ENCODE data around the gene PMP22.
"Not testable (repeated sequence)": the region's sequence is repeated elsewhere in the genome, so short reads cannot be mapped to it uniquely, and the experiment has no call there.

PMP22 gene

DNA sequence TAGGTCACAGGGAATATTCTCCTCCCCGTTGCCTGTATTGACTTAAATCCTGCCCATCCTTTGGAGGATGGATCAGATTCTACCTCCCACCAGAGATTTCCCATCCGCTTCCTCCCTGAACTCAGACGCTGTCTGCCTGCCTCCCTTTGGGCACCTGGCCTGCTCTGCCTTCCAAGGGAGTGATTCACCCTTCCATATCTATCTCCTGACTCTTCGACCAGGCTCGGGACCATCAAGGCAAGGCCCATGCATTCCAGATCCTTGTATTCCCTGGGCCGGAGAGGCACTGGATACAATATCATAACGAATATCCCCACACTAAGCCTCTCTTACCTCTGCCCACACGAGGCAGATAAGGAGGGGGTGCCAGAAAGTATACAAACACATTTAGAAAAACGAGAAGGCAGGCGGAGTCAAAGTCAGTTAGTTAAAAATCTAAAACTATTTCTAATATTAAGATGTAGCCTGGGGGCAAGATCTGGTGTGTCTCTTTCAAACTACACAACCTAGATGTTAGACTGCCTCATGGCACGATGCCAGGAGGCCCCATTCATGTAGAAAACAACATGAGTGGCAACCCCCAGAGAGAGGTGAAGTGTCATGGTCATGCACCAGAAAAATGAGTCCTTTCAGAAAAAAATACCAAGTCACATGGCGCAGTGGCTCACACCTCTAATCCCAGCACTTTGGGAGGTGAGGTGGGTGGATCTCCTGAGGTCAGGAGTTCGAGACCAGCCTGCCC is 9.2 kb downstream of the PMP22 start:
- DNase-seq (ENCODE audit: low spot score) = no peak

DNA sequence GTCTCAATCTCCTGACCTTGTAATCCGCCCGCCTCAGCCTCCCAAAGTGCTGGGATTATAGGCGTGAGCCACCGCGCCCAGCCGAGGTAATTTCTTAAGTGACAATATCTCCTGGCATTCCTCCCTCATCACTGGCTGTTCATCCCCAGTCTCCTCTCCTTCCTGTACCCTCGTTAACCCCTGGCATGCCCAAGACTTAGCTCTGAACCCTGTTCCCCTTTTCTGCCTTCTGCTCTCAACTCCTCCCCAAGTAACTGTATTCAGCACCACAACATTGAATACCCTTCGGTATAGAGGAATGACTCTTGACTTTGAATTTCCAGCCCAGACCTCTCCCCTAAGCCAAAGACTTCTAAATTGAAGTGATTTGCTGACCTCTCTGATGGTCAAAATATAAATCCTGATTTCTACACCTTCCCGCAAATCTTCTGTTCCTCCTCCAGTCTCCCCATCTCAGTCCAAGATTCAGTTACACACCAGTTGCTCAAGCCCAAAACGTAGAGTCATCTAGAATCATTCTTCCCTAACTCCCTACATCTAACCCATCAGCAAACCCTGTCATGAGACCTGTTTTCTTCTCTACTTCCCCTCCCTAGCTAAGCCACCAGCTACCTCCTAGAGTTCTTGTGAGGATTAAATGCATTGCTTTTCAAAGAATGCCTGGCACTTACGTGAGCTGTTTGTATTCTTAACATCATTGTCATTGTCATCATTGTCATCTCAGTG is 14.8 kb downstream of the PMP22 start:
- DNase-seq (ENCODE audit: low spot score) = no peak

DNA sequence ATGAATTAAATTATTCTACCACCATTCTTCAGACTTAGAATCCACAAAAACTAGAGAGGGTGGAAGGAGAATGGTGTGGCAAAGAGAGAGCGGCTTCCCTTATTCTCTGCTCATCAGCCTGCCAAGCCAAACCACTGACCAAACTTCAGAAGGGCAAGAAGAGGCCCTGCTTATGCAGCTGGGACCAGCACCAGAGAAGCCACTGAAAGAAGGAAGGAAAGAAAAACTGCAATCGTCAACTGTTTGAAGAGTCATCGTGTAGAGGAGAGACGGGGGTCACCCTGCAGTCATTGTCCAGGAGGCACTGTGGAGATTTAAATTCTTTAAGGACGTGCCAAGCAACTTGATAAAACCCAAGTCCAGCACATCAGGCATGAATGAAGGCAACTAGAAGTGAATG is 15.6 kb downstream of the PMP22 start:
- no peak for DNase-seq (ENCODE audit: low spot score)

DNA sequence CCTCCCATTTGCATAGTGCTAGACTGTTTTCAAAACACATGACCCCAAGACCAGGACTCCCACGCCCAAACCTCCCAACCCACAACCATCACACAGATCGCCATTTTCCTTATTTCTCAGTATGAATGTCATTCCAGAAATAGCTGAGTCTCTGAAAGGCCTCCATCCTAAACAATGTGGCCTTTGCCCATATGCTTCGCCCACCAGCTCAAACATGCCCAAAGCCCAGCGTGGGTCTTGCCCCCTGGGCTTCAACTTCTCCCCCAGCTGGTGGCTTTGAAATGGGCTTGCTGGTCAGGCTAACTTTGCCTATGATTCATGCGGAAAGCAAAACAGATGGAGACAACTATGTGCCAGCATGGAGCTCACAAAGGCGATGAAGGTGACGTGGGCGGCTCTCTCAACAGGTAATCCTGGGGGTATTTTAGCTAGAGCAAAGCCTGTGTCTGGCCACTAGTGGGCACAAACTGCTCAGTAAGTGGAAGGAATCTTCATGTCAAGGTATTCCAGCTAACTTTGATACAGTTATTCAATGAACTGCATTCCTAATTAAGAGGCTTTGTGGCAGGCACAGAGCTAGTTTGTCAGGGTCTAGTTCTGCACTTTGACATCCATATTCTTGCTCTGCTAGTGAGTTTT is 17.1 kb downstream of the PMP22 start:
- no peak for DNase-seq (ENCODE audit: low spot score)

DNA sequence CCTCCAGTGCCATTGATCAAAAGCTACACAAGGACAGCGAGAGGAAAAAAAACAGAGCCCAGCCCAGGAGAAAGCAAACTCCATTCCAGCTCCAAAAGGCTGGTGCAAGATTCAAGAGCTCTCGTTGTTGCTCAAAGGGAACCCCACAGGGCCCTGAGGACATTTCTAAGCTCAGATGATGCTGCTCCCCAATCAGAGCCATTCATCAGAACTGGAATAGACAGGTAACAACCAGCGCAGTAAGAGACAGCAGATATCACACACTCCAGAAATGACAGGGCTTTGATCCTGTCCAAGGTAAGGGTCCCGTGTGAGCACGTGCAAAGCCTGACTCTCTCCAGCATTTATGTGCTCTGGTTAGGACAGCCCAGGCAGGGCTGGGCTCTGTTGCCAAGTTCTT is 20.1 kb downstream of the PMP22 start:
- DNase-seq (ENCODE audit: low spot score) = no peak

DNA sequence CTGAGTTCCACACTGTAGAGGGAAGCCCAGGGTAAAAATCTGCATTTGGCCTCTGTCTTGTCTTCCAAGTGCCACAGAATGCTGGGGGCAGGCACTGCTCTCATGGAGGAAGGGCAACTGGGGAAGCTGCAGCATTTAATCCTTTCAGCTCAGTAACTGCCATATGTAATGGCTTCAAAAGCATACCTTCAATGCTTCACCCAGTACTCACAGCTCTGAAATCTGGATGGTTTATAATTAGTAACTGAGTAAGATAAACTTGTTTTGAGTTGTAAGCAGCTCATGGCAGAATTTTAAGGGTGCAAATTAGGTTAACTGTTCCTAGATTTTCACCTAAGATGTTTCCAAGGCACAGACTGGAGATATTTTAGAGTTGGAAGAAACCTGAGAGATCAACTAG is 24.5 kb downstream of the PMP22 start:
- DNase-seq (ENCODE audit: low spot score) = no peak

DNA sequence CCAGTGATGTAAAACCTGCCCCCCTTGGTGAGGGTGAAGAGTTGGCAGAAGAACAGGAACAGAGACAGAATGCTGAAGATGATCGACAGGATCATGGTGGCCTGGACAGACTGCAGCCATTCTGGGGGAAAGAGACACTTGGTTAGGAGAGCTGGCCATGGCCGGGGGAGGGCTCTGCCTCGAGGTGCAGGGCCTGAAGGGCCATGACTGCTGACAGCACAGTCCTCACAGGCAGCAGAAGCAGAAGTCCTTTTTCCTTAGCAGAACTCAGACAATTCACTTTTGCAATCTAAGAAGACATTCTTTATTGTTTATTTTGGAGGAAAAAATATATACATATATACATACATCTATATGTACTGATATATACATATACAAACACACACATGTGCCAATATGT is 25.6 kb downstream of the PMP22 start:
- DNase-seq (ENCODE audit: low spot score) = no peak

DNA sequence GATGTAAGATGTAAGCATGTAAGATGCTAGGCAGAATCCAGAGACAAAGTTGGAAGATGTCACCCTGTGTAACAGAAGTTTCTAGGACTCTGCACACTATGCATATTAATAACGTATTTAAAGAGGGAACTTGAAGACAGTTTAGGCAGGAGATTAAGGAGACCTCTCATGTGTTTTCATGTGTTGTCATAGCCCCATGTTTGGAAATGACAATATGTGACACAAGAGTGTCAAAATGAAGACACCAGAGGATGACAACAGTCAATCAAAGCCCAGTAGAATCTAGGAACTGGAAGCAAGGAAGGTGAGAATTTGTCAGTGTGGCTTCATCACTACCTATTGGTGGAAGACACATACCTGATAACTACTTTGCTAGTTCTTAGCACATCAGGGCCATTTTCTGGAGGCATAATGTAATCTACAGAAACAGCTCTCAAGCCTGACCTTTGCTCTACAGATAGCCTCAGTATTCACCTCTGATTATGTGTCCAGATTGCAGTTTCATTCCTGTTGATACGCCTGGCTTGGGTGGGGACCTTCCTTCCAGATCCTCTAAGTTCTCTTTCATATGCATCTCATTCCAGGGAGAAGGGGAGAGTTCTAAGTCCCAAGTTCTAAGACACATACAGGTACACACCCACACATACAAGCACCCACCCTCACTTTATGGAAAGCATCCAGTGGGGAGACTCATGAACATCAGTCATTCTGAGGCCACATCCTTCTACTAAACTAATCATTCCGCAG is 26.3 kb downstream of the PMP22 start:
- DNase-seq (ENCODE audit: low spot score) = no peak

DNA sequence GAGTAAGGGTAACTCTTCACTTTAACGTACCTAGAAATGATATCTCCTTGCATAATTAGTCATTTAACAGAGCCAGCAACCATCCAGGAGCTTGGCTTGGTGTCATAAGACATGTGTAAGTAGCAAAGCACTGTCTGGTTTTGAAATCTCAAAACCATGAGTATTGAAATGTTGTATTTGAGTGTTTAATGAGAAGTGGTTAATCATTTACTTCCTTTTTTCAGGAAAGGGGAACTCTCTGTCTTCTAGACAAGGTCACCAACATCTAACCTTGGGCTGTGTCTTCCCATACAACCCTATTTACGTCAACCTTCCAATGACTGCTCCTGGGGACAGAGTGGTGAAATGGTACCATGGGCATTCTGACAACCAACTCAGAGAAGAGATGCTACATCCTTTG is 27.1 kb downstream of the PMP22 start:
- DNase-seq (ENCODE audit: low spot score) = no peak

DNA sequence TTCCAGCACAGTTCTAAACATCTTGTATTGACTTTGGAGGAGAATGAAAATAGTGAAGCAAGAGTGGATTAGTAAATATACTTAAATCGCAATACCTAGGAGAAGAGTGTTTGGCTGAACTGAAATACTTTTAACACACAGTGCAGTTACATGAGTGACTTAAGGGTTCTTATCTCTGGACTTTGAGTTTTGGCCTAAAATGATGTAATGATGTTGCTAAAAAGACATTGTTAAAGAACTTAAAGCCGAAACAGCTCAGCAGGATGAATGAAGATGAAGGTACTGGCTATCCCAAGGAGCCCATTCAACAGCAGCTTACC is 28.1 kb downstream of the PMP22 start:
- no peak for DNase-seq (ENCODE audit: low spot score)

DNA sequence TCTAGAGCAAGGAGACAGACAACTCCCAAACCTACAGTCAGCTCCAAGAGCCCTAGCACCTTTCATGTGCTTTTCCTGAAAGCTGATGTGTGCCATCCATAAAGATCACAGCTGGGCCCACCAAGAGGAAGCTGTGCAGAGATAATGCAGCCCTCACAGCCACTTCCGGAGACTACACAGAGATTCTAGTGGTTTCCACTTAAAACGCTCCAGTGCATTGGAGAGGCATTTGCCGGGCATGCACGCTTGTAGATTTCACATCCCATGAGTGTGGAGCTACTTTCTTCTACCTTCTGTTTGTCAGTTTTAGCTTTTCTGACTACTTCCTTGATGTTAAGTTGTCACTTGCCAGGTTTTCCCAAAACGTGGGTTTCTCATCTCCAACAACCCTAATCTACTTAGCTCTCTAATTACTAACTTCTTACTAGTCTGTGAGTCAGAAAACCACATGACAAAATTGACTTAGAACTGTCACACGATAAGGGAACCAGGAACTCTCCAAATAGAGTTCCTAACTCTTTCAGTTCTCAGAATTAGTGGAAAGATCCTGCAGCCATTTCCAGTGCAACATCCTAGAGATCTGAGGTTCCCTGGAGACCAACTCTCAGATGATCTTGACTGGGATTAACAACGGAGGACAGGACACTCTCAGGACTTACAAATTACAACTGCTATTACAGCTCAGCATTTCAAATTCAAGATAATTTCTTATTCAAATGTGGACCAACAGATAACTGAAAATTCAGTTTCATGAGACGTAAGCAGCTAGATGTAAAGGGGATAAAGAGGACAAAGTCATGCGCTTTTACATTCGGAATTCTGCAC is 28.6 kb downstream of the PMP22 start:
- DNase-seq (ENCODE audit: low spot score) = no peak

DNA sequence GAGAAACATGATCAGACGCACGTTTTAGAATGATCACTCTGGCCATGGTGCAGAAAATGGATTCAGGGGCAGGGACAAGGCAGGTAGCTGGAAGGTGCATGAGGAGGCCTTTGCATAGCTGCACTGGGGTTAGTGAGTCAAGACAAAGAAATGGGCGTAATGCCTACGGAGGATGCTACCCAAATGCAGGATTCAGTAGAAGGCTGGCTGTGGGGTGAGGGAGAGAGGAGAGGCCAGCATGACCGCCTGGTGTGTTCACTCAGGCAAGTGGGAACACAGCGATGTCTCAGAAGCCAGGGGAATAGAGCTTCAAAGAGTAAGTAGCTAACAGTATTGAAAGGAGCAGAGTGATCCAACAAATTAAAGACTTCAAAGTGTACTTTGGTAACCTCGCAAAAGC is 31.2 kb downstream of the PMP22 start:
- DNase-seq (ENCODE audit: low spot score) = no peak

DNA sequence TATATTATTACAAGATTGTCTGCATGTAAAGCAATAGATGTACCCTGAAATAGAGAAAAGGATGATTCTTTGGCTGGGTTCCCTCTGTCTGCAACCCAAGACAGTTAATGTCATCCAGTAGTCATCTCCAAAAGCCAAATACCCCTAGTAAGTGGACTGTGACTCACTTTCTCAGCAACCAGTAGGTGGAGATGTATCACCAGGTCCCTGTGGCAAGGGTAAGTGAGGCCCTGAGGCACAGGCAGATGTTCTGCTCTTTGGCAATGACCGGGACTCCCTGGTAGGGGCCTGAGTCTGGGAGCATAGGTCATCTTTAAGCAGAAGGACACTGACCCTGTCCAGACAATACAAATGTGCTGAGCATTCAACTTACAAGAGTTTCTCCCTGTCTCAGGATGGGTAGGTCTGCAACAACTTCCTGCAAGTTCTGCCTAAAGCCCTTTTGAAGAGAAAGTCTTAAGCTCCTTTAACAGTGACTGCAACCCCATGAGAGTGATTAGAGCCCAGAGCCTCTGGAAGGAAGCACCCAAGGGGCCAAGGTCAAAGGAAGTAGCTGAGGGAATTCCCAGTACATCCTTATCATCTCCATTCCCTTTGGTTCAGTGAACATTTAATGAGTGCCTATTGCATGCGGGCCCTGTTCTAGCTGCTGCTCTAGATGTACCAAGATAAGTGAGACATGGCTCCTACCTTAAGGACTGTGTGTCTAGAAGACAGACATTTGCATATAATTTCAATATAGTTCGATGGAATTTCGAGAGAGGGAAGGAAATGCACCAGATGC is 31.9 kb downstream of the PMP22 start:
- peak; percentile 12 for DNase-seq (ENCODE audit: low spot score)

DNA sequence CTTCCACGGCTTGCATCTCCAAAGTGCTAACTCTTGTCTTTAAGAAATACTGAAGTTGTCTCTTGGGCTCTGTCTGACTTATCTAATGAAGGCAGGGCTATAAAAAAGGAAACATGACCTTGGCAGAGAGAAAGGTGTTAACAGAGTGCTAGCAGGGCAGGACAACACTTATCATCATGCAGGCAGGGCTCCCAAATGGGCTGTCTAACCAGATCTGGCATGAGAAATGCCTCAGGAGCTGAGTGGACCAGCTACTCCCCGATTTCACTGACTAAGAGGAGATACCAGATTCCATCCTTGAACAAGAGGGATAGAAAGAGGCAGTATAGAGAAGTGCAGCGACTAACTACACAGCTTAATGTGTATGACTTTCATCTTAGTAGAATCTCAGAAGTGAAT is 32.6 kb downstream of the PMP22 start:
- no peak for DNase-seq (ENCODE audit: low spot score)

DNA sequence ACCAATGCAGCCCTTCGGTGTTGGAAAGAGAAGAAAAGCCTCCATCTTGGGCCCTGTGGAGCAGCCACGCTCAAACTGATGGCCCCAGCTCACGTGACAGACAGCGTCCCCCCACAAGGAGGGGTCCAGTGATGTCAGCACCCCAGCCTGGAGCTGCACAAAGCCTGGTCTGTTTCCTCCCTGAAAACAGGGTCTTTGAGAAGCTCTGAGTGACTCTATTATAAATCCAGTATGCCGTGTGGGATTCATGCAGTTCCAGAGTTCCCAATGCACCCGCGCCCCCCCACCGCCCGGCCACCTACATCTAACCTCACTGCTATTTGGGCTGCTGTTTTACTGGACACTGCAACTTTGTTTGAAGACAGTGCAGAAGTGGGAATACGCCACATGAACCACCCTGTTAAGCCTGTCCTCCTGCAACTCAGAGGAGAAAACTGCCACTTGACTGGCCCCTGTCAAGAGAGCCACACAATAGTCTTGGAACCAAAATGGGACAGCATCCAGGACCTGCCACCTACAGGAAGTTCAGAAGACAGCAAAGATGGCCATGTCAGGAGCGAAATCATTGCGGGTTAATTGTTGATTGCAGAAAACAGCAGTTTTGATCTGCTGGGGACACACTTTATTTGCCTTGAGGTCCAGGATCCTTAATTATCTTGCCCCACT is 33.1 kb downstream of the PMP22 start:
- DNase-seq (ENCODE audit: low spot score) = no peak

DNA sequence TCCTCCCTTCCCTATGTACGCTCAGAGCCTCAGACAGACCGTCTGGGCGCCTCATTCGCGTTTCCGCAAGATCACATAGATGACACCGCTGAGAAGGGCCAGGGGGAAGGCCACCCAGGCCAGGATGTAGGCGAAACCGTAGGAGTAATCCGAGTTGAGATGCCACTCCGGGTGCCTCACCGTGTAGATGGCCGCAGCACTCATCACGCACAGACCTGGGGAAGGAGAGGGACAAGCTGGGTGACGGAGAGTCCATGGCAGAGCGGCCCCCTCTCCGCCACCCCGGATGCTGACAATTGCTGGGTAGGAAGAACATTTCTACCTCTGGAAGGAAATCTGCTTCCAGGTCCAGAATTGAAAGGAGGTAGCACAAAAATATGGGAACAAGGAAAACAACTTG is 34.3 kb downstream of the PMP22 start:
- no peak for DNase-seq (ENCODE audit: low spot score)

DNA sequence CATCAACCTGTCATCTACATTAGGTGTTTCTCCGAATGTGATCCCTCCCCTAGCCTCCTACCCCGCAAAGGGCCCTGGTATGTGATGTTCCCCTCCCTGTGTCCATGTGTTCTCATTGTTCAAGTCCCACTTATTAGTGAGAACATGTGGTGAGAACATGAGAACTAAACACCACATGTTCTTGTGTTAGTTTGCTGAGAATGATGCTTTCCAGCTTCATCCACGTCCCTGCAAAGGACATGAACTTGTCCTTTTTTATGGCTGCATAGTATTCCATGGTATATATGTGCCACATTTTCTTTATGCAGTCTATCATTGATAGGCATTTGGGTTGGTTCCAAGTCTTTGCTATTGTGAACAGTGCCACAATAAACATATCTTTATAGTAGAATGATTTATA is 43.3 kb downstream of the PMP22 start:
- not testable (repeated sequence) for DNase-seq (ENCODE audit: low spot score)

DNA sequence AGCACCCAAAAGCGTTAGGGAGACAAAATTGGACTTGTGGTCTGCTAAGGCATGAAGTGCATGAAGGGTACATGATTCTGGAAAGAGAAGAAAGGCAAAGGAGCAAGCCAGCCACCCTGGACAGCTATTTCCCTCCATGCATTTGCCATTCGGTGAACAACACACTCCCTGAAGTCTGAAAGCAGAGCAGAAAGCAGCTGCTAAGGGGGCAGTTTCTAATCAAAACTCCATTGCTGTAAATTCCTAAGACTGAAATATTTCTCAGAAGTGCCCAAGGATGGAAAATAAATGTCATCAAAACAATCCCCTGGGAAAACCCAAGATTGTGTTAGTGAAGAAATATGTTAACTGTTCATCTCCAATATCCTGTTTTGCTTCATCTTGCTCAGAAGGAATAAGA is 44.3 kb downstream of the PMP22 start:
- DNase-seq (ENCODE audit: low spot score) = no peak

DNA sequence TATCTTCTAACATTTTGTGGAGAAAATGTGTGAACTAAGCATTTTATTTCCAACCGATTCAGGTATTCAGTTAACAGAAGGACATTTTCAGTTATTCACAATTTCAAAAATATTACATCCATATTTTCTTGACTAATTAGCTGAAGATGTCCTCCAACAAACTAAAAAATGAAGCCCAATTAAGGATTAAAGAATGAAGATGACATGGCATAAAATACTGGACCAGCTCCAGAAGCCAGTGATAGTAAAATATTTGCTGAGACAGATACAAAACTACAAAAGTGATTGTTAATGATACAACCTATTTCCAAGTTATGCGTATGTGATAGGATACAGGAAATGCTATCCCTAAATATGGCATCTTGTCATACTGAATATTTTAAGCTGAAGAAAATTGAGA is 48.6 kb downstream of the PMP22 start:
- no peak for DNase-seq (ENCODE audit: low spot score)

DNA sequence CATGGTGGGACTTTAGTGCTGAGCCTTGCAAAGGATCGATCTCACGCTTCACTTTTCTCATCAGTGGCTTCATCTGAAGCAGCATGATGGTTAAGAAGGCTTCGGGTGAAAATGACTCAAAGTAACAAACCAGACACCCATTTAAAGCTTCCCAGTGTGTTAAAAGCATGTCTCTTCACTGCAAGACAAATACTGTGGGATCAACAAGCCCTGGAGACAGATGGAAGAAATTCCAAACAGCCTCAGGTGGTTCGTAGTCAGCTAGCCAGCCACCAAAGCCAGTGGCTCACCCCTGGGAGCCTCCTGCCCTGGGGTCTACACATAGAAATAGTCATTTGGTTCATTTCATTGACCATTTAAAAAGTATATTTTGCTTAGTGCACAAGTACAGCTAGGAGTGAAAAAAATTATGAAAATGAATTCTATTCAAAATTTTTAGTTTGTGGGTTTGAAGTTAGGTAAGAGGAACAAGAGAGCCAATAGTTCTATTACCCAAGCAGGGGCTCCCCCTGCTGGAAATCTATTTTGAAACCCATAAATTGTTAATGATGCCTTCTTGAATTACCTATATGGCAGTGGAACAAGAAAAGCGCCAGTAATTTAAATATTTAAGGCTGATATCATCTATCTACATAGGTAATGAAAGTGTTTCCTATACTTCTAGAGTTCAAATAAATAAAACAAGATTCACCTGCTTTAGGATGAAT is 51.6 kb downstream of the PMP22 start:
- peak; percentile 7 for DNase-seq (ENCODE audit: low spot score)
